ENCODE data around the gene CD4. TPM values are rescaled to one million over a fixed set of nuclear protein-coding genes. Genes with fewer than 3 reads are reported as not detected.

Gene CD4
- total RNA-seq, 2 experiments from 2014 or later: not detected

- Histone ChIP-seq H3K4me3 (ENCODE audit: low read depth, low read length, poor library complexity, severe bottlenecking) (no peak overlapping the region), H3K4me2 (ENCODE audit: low read length) (no peak overlapping the region), H2AFZ (ENCODE audit: low read length) (no peak overlapping the region), H3K36me3 (ENCODE audit: insufficient read depth, low read length) (peaks cover 27% of the 10 kb centered on the region), H3K27ac (ENCODE audit: low read depth, low read length, poor library complexity, severe bottlenecking) (no peak overlapping the region), H4K20me1 (ENCODE audit: insufficient read depth, low read length) (no peaks in the 10 kb centered on the region), H3K9me3 (ENCODE audit: low read length) (no peaks in the 10 kb centered on the region), H3K79me2 (ENCODE audit: insufficient read depth, low read depth, low read length) (no peaks in the 10 kb centered on the region), H3K4me1 (ENCODE audit: insufficient read depth, low read length, poor library complexity, severe bottlenecking) (peaks cover 55% of the 10 kb centered on the region), H3K9me2 (ENCODE audit: insufficient read depth, low read length) (no peaks in the 10 kb centered on the region)
- TF ChIP-seq CTCF (conservative IDR thresholded peaks at IDR 0.05; ENCODE audit: low read length): no peak
- no peak for TF ChIP-seq EZH2phosphoT487 (IDR thresholded peaks at IDR 0.05; ENCODE audit: borderline replicate concordance, low read depth, low read length)
- ChIA-PET POLR2A (interaction anchor here (0.5 to 4.4 kb wide), 3 partner anchors 10 to 398 kb away, joined by 3 to 101 read pairs (median 3); partner anchors contain the start of genes CDCA3 and USP5), CTCF (ENCODE audit: unreplicated experiment) (interaction anchor here (0.7 to 3.2 kb wide), 3 partner anchors 10 to 25 kb away, joined by 4 to 14 read pairs (median 4); partner anchors contain the start of genes CDCA3, TPI1 and USP5)
- intact Hi-C loops (cut with micrococcal nuclease; ENCODE audit: unreplicated experiment): no loop called here
- no TSS peak for BruUV-seq (replicated peaks)
- DNase-seq (ENCODE audit: low spot score): no peak
Measured at GRCh38 chr12:6842075-6842474, 52.7 kb downstream of the CD4 start.

- ChIA-PET POLR2A (interaction anchor here (0.6 to 1.0 kb wide), 3 partner anchors 8 to 150 kb away, joined by 3 to 5 read pairs (median 3); partner anchors contain the start of genes CDCA3 and USP5), CTCF (ENCODE audit: unreplicated experiment) (interaction anchor here (0.8 to 3.2 kb wide), 2 partner anchors 8 to 30 kb away, joined by 3 to 14 read pairs; partner anchors contain the start of genes CDCA3, SPSB2 and USP5)
- Histone ChIP-seq H3K27ac (ENCODE audit: low read depth, low read length, poor library complexity, severe bottlenecking) (no peak overlapping the region), H3K9me2 (ENCODE audit: insufficient read depth, low read length) (no peaks in the 10 kb centered on the region), H2AFZ (ENCODE audit: low read length) (no peak overlapping the region), H3K9me3 (ENCODE audit: low read length) (no peaks in the 10 kb centered on the region), H3K36me3 (ENCODE audit: insufficient read depth, low read length) (peaks cover 39% of the 10 kb centered on the region), H3K4me1 (ENCODE audit: insufficient read depth, low read length, poor library complexity, severe bottlenecking) (peaks cover 49% of the 10 kb centered on the region), H3K79me2 (ENCODE audit: insufficient read depth, low read depth, low read length) (no peaks in the 10 kb centered on the region), H3K4me2 (ENCODE audit: low read length) (peak overlapping the region; percentile 30; the same call in 1 of the 2 replicates), H4K20me1 (ENCODE audit: insufficient read depth, low read length) (no peaks in the 10 kb centered on the region), H3K4me3 (ENCODE audit: low read depth, low read length, poor library complexity, severe bottlenecking) (no peak overlapping the region)
- TF ChIP-seq EZH2phosphoT487 (IDR thresholded peaks at IDR 0.05; ENCODE audit: borderline replicate concordance, low read depth, low read length) (no peak), CTCF (conservative IDR thresholded peaks at IDR 0.05; ENCODE audit: low read length) (peak; percentile 55)
- intact Hi-C loops (cut with micrococcal nuclease; ENCODE audit: unreplicated experiment): no loop called here
- no TSS peak for BruUV-seq (replicated peaks)
- peak; percentile 68 for DNase-seq (ENCODE audit: low spot score)
Measured at GRCh38 chr12:6843118-6843902, 54.0 kb downstream of the CD4 start.

DNA sequence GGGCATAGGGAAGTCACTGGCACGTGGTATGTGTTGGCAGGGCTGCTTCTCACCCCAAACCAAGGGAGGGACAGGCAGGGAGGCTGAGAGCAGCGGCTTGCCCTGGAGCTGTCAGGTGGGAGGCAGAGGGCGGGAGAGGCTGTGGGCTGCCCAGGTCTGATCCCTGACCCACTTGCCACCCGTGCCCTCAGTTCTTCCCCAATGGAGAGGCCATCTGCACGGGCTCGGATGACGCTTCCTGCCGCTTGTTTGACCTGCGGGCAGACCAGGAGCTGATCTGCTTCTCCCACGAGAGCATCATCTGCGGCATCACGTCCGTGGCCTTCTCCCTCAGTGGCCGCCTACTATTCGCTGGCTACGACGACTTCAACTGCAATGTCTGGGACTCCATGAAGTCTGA lies 56.1 kb downstream of the CD4 start:
- POLR2A ChIA-PET: no interaction called here
- no peaks in the 10 kb centered on the region for H3K9me3 ChIP-seq (ENCODE audit: low read length)
- intact Hi-C loops (cut with micrococcal nuclease; ENCODE audit: unreplicated experiment): no loop called here

More for the DNA sequence above, 56.1 kb downstream of the CD4 start:
- CTCF ChIA-PET (ENCODE audit: unreplicated experiment): no interaction called here
- no peak overlapping the region for H3K4me3 ChIP-seq (ENCODE audit: low read depth, low read length, poor library complexity, severe bottlenecking)
- H3K36me3 ChIP-seq (ENCODE audit: insufficient read depth, low read length): peaks cover 60% of the 10 kb centered on the region
- peaks cover 16% of the 10 kb centered on the region for H3K79me2 ChIP-seq (ENCODE audit: insufficient read depth, low read depth, low read length)
- no peak overlapping the region for H2AFZ ChIP-seq (ENCODE audit: low read length)
- H3K4me1 ChIP-seq (ENCODE audit: insufficient read depth, low read length, poor library complexity, severe bottlenecking): peaks cover 50% of the 10 kb centered on the region
- no peaks in the 10 kb centered on the region for H4K20me1 ChIP-seq (ENCODE audit: insufficient read depth, low read length)
- no peaks in the 10 kb centered on the region for H3K9me2 ChIP-seq (ENCODE audit: insufficient read depth, low read length)
- no peak for DNase-seq (ENCODE audit: low spot score)
- H3K4me2 ChIP-seq (ENCODE audit: low read length): no peak overlapping the region
- no peak overlapping the region for H3K27ac ChIP-seq (ENCODE audit: low read depth, low read length, poor library complexity, severe bottlenecking)
- no TSS peak for BruUV-seq (replicated peaks)
- TF ChIP-seq EZH2phosphoT487 (IDR thresholded peaks at IDR 0.05; ENCODE audit: borderline replicate concordance, low read depth, low read length): no peak
- TF ChIP-seq CTCF (conservative IDR thresholded peaks at IDR 0.05; ENCODE audit: low read length): no peak

All from OCI-LY7 (cell line).